ENCODE data around the gene RING1. TPM values are rescaled to one million over a fixed set of nuclear protein-coding genes. Genes with fewer than 3 reads are reported as not detected.

RING1 gene
- total RNA-seq, 1 donor from 2014 or later = 61.2 TPM

- no peaks in the 10 kb centered on the region for H3K9me3 Mint-ChIP-seq
- TF ChIP-seq, protein P1, sequence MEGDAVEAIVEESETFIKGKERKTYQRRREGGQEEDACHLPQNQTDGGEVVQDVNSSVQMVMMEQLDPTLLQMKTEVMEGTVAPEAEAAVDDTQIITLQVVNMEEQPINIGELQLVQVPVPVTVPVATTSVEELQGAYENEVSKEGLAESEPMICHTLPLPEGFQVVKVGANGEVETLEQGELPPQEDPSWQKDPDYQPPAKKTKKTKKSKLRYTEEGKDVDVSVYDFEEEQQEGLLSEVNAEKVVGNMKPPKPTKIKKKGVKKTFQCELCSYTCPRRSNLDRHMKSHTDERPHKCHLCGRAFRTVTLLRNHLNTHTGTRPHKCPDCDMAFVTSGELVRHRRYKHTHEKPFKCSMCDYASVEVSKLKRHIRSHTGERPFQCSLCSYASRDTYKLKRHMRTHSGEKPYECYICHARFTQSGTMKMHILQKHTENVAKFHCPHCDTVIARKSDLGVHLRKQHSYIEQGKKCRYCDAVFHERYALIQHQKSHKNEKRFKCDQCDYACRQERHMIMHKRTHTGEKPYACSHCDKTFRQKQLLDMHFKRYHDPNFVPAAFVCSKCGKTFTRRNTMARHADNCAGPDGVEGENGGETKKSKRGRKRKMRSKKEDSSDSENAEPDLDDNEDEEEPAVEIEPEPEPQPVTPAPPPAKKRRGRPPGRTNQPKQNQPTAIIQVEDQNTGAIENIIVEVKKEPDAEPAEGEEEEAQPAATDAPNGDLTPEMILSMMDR (conservative IDR thresholded peaks at IDR 0.05) = peak; percentile 21
- peak overlapping the region; percentile 98 for H3K27ac Mint-ChIP-seq (ENCODE audit: unreplicated experiment)
- H3K36me3 Mint-ChIP-seq (ENCODE audit: low read depth) = peaks cover 23% of the 10 kb centered on the region
- H3K4me3 Mint-ChIP-seq = peak overlapping the region; percentile 99
- peaks cover 89% of the 10 kb centered on the region for H3K4me1 Mint-ChIP-seq
- DNase-seq (ENCODE audit: low read depth, low spot score) = no peak
- H3K27me3 Mint-ChIP-seq (ENCODE audit: low read depth) = no peaks in the 10 kb centered on the region
Observed at GRCh38 chr6:33201147-33201545, 7.2 kb upstream of the RING1 start.

DNA sequence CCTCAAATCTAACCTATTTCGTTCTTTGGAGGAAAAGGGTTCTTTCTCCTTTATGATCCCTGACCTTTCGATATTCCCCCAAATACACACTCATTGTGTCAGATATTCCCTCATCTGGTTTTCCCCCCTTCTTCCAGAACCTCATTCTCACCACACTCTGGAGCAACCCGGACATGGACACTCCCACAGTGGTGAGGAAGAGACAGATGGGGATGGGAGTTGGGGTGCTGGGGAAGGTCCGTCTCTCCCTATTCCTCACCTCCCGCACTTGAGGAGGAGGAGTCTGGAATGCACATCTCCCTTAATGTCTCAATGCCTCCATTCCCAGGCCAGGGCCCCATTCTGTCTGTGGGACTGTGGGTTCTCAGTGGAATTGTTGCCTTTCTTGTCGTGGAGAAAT lies 6.4 kb upstream of the RING1 start:
- Mint-ChIP-seq H3K9me3 (no peaks in the 10 kb centered on the region), H3K4me3 (peak overlapping the region; percentile 99), H3K27me3 (ENCODE audit: low read depth) (no peaks in the 10 kb centered on the region), H3K27ac (ENCODE audit: unreplicated experiment) (peak overlapping the region; percentile 22), H3K36me3 (ENCODE audit: low read depth) (peaks cover 22% of the 10 kb centered on the region), H3K4me1 (peaks cover 91% of the 10 kb centered on the region)
- no peak for DNase-seq (ENCODE audit: low read depth, low spot score)
- TF ChIP-seq, protein P1 (conservative IDR thresholded peaks at IDR 0.05) = no peak

- no peak for DNase-seq (ENCODE audit: low read depth, low spot score)
- H3K27ac Mint-ChIP-seq (ENCODE audit: unreplicated experiment) = peak overlapping the region; percentile 19
- peaks cover 82% of the 10 kb centered on the region for H3K4me1 Mint-ChIP-seq
Observed at GRCh38 chr6:33202799-33203198, 5.5 kb upstream of the RING1 start.

GRCh38 chr6:33203443-33204164 lies 4.7 kb upstream of the RING1 start:
- H3K4me1 Mint-ChIP-seq = peaks cover 74% of the 10 kb centered on the region
- H3K27ac Mint-ChIP-seq (ENCODE audit: unreplicated experiment) = peak overlapping the region; percentile 78
- no peaks in the 10 kb centered on the region for H3K27me3 Mint-ChIP-seq (ENCODE audit: low read depth)
- H3K9me3 Mint-ChIP-seq = no peaks in the 10 kb centered on the region
- peaks cover 22% of the 10 kb centered on the region for H3K36me3 Mint-ChIP-seq (ENCODE audit: low read depth)
- H3K4me3 Mint-ChIP-seq = peak overlapping the region; percentile 99
- TF ChIP-seq, protein P1 (conservative IDR thresholded peaks at IDR 0.05) = no peak
- no peak for DNase-seq (ENCODE audit: low read depth, low spot score)

More at GRCh38 chr6:33202799-33203198, 5.5 kb upstream of the RING1 start:
- TF ChIP-seq, protein P1 (conservative IDR thresholded peaks at IDR 0.05) = no peak
- no peaks in the 10 kb centered on the region for H3K27me3 Mint-ChIP-seq (ENCODE audit: low read depth)
- peak overlapping the region; percentile 99 for H3K4me3 Mint-ChIP-seq
- no peaks in the 10 kb centered on the region for H3K9me3 Mint-ChIP-seq
- peaks cover 22% of the 10 kb centered on the region for H3K36me3 Mint-ChIP-seq (ENCODE audit: low read depth)

DNA sequence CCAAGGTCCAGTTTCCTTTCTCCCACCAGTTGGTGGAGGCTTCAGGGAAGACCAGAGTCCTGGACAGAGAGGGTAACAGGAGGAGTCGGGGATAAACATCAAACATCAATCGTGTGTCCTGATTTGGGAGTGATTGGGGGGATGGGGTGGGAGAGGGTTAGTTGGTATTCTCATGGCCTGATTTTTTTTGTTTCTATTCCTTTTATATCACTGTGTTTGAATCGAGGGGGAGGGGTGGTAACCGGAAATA lies 4.2 kb upstream of the RING1 start:
- H3K36me3 Mint-ChIP-seq (ENCODE audit: low read depth) = peaks cover 22% of the 10 kb centered on the region
- peak overlapping the region; percentile 78 for H3K27ac Mint-ChIP-seq (ENCODE audit: unreplicated experiment)
- H3K4me1 Mint-ChIP-seq = peaks cover 74% of the 10 kb centered on the region
- no peak for DNase-seq (ENCODE audit: low read depth, low spot score)
- peak overlapping the region; percentile 99 for H3K4me3 Mint-ChIP-seq
- no peaks in the 10 kb centered on the region for H3K27me3 Mint-ChIP-seq (ENCODE audit: low read depth)
- no peaks in the 10 kb centered on the region for H3K9me3 Mint-ChIP-seq
- TF ChIP-seq, protein P1 (conservative IDR thresholded peaks at IDR 0.05) = no peak
